ENCODE data around the gene DELE1.

The DELE1 gene

GRCh38 chr5:141944076-141944475, 20.4 kb downstream of the DELE1 start:
- peaks cover 8% of the 10 kb centered on the region for H3K4me1 ChIP-seq (ENCODE audit: control insufficient read depth, insufficient read depth, low read length, poor library complexity, severe bottlenecking)
- H3K36me3 ChIP-seq (ENCODE audit: control insufficient read depth, insufficient read depth, low read length) = peaks cover 18% of the 10 kb centered on the region
- no peaks in the 10 kb centered on the region for H3K9me3 ChIP-seq (ENCODE audit: control insufficient read depth, low read length)
- no peak overlapping the region for H3K27ac ChIP-seq (ENCODE audit: low read depth, low read length, severe bottlenecking)
- 90 to 91% methylated on average over 6 to 7 of the region's 9 CpGs for WGBS, 2 experiments (ENCODE audit: insufficient coverage in 2 of 2)
- no peak overlapping the region for H3K4me3 ChIP-seq (ENCODE audit: extremely low read depth, insufficient read depth, low read length, poor library complexity, severe bottlenecking)

GRCh38 chr5:141945511-141946051, 21.9 kb downstream of the DELE1 start:
- Histone ChIP-seq H3K36me3 (ENCODE audit: control insufficient read depth, insufficient read depth, low read length) (peaks cover 3% of the 10 kb centered on the region), H3K4me3 (ENCODE audit: extremely low read depth, insufficient read depth, low read length, poor library complexity, severe bottlenecking) (no peak overlapping the region), H3K4me1 (ENCODE audit: control insufficient read depth, insufficient read depth, low read length, poor library complexity, severe bottlenecking) (peaks cover 8% of the 10 kb centered on the region), H3K27ac (ENCODE audit: low read depth, low read length, severe bottlenecking) (no peak overlapping the region), H3K9me3 (ENCODE audit: control insufficient read depth, low read length) (no peaks in the 10 kb centered on the region)
- 58 to 71% methylated on average over 23 to 25 of the region's 25 CpGs for WGBS, 2 experiments (ENCODE audit: insufficient coverage in 2 of 2)

- no peak overlapping the region for H3K27ac ChIP-seq (ENCODE audit: low read depth, low read length, severe bottlenecking)
- H3K4me1 ChIP-seq (ENCODE audit: control insufficient read depth, insufficient read depth, low read length, poor library complexity, severe bottlenecking) = peaks cover 11% of the 10 kb centered on the region
- WGBS, 2 experiments (ENCODE audit: insufficient coverage in 2 of 2) = 89 to 92% methylated on average over 2 to 3 of the region's 4 CpGs
- H3K4me3 ChIP-seq (ENCODE audit: extremely low read depth, insufficient read depth, low read length, poor library complexity, severe bottlenecking) = no peak overlapping the region
- H3K9me3 ChIP-seq (ENCODE audit: control insufficient read depth, low read length) = no peaks in the 10 kb centered on the region
- H3K36me3 ChIP-seq (ENCODE audit: control insufficient read depth, insufficient read depth, low read length) = no peaks in the 10 kb centered on the region
Observed at GRCh38 chr5:141947316-141947715, 23.6 kb downstream of the DELE1 start.

- WGBS, 2 experiments (ENCODE audit: insufficient coverage in 2 of 2) = 100% methylated on average over 1 of the region's 2 CpGs; no CpG with 5 or more reads in 1 of the 2 experiments
Observed at GRCh38 chr5:141948812-141949211, 25.1 kb downstream of the DELE1 start.

GRCh38 chr5:141949511-141949910, 25.8 kb downstream of the DELE1 start:
- Histone ChIP-seq H3K4me1 (ENCODE audit: control insufficient read depth, insufficient read depth, low read length, poor library complexity, severe bottlenecking) (peaks cover 11% of the 10 kb centered on the region), H3K4me3 (ENCODE audit: extremely low read depth, insufficient read depth, low read length, poor library complexity, severe bottlenecking) (no peak overlapping the region), H3K9me3 (ENCODE audit: control insufficient read depth, low read length) (no peaks in the 10 kb centered on the region), H3K27ac (ENCODE audit: low read depth, low read length, severe bottlenecking) (no peak overlapping the region), H3K36me3 (ENCODE audit: control insufficient read depth, insufficient read depth, low read length) (no peaks in the 10 kb centered on the region)
- 80% methylated on average over 1 of the region's 2 CpGs; no CpG with 5 or more reads in 1 of the 2 experiments for WGBS, 2 experiments (ENCODE audit: insufficient coverage in 2 of 2)

More at GRCh38 chr5:141948812-141949211, 25.1 kb downstream of the DELE1 start:
- Histone ChIP-seq H3K27ac (ENCODE audit: low read depth, low read length, severe bottlenecking) (no peak overlapping the region), H3K36me3 (ENCODE audit: control insufficient read depth, insufficient read depth, low read length) (no peaks in the 10 kb centered on the region), H3K4me3 (ENCODE audit: extremely low read depth, insufficient read depth, low read length, poor library complexity, severe bottlenecking) (no peak overlapping the region), H3K9me3 (ENCODE audit: control insufficient read depth, low read length) (no peaks in the 10 kb centered on the region), H3K4me1 (ENCODE audit: control insufficient read depth, insufficient read depth, low read length, poor library complexity, severe bottlenecking) (peaks cover 11% of the 10 kb centered on the region)

- H3K9me3 ChIP-seq (ENCODE audit: control insufficient read depth, low read length) = no peaks in the 10 kb centered on the region
- H3K27ac ChIP-seq (ENCODE audit: low read depth, low read length, severe bottlenecking) = no peak overlapping the region
- H3K36me3 ChIP-seq (ENCODE audit: control insufficient read depth, insufficient read depth, low read length) = no peaks in the 10 kb centered on the region
- no peak overlapping the region for H3K4me3 ChIP-seq (ENCODE audit: extremely low read depth, insufficient read depth, low read length, poor library complexity, severe bottlenecking)
- WGBS, 2 experiments (ENCODE audit: insufficient coverage in 2 of 2) = 71 to 94% methylated on average over 1 to 3 of the region's 3 CpGs
- H3K4me1 ChIP-seq (ENCODE audit: control insufficient read depth, insufficient read depth, low read length, poor library complexity, severe bottlenecking) = peaks cover 6% of the 10 kb centered on the region
Observed at GRCh38 chr5:141950207-141951005, 26.7 kb downstream of the DELE1 start.

- 37 to 64% methylated on average over 3 to 7 of the region's 9 CpGs for WGBS, 2 experiments (ENCODE audit: insufficient coverage in 2 of 2)
- Histone ChIP-seq H3K36me3 (ENCODE audit: control insufficient read depth, insufficient read depth, low read length) (no peaks in the 10 kb centered on the region), H3K27ac (ENCODE audit: low read depth, low read length, severe bottlenecking) (no peak overlapping the region), H3K9me3 (ENCODE audit: control insufficient read depth, low read length) (no peaks in the 10 kb centered on the region), H3K4me1 (ENCODE audit: control insufficient read depth, insufficient read depth, low read length, poor library complexity, severe bottlenecking) (peaks cover 2% of the 10 kb centered on the region), H3K4me3 (ENCODE audit: extremely low read depth, insufficient read depth, low read length, poor library complexity, severe bottlenecking) (no peak overlapping the region)
Observed at GRCh38 chr5:141951332-141951781, 27.7 kb downstream of the DELE1 start.

GRCh38 chr5:141952020-141952419, 28.3 kb downstream of the DELE1 start:
- WGBS, 2 experiments (ENCODE audit: insufficient coverage in 2 of 2) = 89 to 90% methylated on average over 2 of the region's 2 CpGs
- no peak overlapping the region for H3K27ac ChIP-seq (ENCODE audit: low read depth, low read length, severe bottlenecking)
- no peaks in the 10 kb centered on the region for H3K36me3 ChIP-seq (ENCODE audit: control insufficient read depth, insufficient read depth, low read length)
- no peak overlapping the region for H3K4me3 ChIP-seq (ENCODE audit: extremely low read depth, insufficient read depth, low read length, poor library complexity, severe bottlenecking)
- H3K4me1 ChIP-seq (ENCODE audit: control insufficient read depth, insufficient read depth, low read length, poor library complexity, severe bottlenecking) = peaks cover 2% of the 10 kb centered on the region
- no peaks in the 10 kb centered on the region for H3K9me3 ChIP-seq (ENCODE audit: control insufficient read depth, low read length)

GRCh38 chr5:141954194-141954593, 30.5 kb downstream of the DELE1 start:
- H3K4me1 ChIP-seq (ENCODE audit: control insufficient read depth, insufficient read depth, low read length, poor library complexity, severe bottlenecking) = peaks cover 19% of the 10 kb centered on the region
- H3K27ac ChIP-seq (ENCODE audit: low read depth, low read length, severe bottlenecking) = no peak overlapping the region
- no peaks in the 10 kb centered on the region for H3K36me3 ChIP-seq (ENCODE audit: control insufficient read depth, insufficient read depth, low read length)
- H3K9me3 ChIP-seq (ENCODE audit: control insufficient read depth, low read length) = no peaks in the 10 kb centered on the region
- no peak overlapping the region for H3K4me3 ChIP-seq (ENCODE audit: extremely low read depth, insufficient read depth, low read length, poor library complexity, severe bottlenecking)
- WGBS, 2 experiments (ENCODE audit: insufficient coverage in 2 of 2) = 92 to 100% methylated on average over 2 of the region's 2 CpGs

GRCh38 chr5:141957367-141957996, 33.8 kb downstream of the DELE1 start:
- no peak overlapping the region for H3K4me3 ChIP-seq (ENCODE audit: extremely low read depth, insufficient read depth, low read length, poor library complexity, severe bottlenecking)
- peak overlapping the region; percentile 51 for H3K27ac ChIP-seq (ENCODE audit: low read depth, low read length, severe bottlenecking)
- H3K9me3 ChIP-seq (ENCODE audit: control insufficient read depth, low read length) = no peaks in the 10 kb centered on the region
- peaks cover 23% of the 10 kb centered on the region for H3K4me1 ChIP-seq (ENCODE audit: control insufficient read depth, insufficient read depth, low read length, poor library complexity, severe bottlenecking)
- H3K36me3 ChIP-seq (ENCODE audit: control insufficient read depth, insufficient read depth, low read length) = no peaks in the 10 kb centered on the region
- WGBS, 2 experiments (ENCODE audit: insufficient coverage in 2 of 2) = 93 to 96% methylated on average over 15 to 16 of the region's 16 CpGs

All from mesodermal cell (in vitro differentiated cells).